HG03575 (cell line): ENCODE data around the gene GSAP.

ENCODE experiments used
- ATAC-seq: cut with Tn5 transposase; IDR thresholded peaks from one replicate; pipeline ENCODE4 v1.9.1; 2021; ENCODE audit not compliant: unreplicated experiment, insufficient number of reproducible peaks, low FRiP score; ENCODE audit errors: extremely low read depth

The GSAP gene

DNA sequence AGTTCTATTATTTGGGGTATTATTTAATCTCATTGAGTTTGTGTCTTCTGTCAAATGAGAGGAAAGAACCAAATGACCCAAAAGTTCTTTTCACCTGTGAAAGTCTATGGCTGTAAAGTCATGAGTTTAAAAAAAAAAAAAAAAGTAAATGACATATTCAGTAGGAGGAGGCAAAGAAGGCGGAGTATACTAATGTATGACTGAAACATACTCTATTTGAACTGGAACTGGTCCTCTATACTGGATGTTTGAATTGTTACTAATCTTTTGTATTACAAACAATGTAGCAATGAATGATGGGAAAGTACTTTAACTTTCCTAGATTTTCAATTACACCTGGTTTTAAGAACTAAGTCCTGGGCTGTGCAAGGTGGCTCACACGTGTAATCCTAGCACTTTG, 24.9 kb upstream of the GSAP start:
- no peak for ATAC-seq

DNA sequence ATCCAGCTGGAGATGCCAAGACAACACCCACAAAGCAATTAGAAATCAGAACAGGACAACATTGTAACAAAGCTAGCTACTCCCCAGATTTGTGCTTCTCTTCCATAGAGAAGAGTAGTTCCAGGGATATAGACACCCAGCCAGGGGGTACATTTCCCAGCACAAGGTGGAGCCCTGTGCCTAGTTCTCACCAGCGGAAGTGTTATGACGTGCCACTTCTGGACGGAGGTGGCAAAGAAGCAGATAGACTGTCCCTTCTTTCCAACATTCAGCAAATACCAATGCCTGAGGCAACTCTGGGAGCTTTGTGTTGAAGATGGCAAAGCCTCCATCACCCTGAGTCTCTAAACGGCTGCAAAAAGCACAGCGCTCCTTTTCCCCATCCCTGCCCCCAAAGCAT, 23.4 kb upstream of the GSAP start:
- no peak for ATAC-seq

DNA sequence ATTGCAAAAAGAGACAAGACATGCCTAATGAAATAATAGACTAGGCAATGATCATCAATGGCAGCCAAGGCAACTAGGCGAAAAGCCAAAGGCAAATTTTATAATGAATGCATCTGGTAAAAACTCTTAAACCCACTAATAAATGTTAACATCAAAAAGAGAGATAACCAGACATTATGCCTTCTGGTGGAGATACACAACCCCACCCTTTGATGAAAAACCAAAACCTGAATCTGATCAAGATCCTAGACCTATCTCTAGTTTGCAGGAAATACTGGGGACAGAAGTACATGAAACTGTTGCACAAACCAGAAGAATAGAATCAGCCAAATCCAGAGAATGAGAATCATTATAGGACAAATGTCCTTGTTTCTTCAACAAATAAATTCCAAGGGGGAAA, 22.0 kb upstream of the GSAP start:
- no peak for ATAC-seq

DNA sequence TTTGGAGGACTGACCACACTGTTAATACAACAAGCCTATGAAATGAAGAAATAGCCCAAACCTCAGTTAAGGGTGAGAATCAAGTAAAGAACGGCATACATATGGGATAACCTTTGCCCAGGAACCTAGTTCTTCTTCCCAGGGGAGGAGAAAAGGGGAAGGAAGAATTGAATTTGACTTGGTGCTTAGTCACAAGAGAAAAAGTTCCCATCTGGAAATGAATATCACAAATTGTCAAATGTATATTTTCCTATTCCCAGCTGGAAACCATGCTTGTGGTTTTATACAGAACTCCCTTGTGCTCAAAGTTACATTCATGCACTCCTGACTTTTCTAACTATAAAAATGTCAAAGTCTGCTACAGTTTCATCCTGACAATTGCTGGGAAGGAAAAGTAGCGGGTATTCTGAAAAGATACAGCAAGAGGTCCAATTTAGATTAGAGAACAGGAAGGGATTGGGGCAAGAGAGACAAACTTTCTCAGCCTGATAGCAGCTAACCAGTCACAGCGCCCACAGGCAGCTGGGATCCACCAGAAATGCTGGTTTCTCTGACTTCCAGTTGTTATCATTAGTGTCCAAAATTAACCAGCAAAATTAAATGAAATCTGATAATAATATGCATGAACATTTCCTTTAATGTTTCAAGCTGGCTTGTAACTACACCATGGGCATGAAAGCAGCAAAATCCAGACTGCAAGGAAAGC, 18.6 kb upstream of the GSAP start:
- ATAC-seq, result no peak

DNA sequence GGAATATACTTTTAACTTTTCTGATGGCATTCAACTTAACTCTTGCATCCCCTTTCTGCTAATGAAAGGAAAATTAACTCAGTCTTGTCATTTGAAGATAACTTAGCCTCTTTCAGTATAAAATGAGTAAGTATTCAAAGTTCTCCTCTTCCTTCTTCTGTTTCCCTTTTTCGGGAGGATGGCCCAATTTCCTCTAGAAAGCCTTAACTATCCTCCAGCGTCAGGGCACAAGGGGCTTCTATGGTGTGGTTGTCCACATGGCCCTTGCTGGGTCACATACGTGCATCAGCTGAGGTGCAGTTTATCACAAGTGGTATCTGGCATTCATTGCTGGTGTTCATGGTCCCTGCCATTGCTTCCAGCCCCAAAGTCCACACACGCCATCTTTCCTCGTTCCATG, 17.8 kb upstream of the GSAP start:
- ATAC-seq, result no peak

DNA sequence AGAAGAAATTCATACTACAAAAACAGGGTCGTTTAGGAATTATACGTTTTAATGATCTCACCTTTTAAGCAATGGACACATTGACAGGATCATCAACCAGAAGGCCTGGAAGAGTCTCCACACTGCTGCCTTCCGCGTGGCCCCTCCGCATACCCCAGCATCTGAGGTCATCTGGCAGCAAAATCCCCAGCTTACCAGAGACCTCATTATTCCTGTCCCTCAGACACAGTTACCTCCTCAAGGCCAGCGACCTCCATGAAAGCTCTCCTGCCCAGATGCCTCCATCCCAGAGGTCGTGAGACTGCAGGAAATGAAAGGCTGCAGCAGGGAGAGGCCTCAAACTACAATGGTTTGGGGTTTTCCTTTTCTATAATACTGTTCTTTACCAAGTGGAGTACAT, 14.8 kb upstream of the GSAP start:
- no peak for ATAC-seq

DNA sequence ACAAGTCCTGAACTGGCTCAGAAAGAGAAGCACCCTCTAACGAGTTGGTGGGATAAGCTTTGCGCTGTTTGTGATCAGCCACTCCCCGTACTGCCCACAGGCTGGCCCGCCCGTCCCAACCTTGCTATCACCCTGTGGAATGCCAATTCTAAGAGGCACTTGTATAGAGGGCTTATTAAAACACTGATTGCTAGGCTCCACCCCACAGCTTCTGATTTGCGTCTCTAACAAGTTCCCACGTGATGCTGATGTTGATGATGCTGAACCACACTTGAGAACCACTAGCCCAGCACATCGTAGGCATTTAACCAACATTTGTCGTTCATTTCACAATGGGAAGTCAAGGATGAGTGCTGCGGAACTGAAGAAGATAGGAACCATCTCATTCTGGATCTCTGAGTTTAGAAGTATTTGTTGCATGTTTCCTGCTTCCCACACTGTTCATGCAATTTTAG, 12.7 kb upstream of the GSAP start:
- no peak for ATAC-seq

DNA sequence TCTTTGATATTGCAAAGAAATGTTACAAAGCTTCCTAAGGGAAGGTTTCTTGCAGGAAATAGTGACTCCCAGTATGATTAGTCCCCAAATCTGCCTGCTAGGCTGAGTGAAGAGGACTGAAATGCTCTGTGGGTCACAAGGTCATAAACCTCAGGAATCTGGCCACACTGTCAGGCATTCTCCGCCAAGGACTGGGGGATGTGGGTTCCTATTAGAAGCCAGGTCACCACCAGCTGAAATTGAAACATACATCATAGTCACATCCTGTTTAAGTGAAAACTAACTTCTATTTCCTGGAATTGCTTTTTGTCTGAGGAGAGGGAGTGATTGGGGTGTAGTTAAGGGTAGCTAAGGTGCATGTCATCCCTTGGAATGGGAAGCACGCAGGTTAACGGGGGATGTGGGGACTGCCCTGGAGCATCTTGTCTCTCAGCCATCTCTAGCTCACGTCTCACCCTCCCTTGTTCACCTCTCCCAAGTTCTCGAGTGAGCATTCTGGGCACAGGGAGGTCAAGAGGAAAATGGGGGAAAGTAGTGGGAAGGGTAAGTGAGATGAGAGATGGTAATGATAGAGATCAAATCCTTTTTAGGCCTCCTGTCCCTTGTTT, 12.0 kb upstream of the GSAP start:
- no peak for ATAC-seq

DNA sequence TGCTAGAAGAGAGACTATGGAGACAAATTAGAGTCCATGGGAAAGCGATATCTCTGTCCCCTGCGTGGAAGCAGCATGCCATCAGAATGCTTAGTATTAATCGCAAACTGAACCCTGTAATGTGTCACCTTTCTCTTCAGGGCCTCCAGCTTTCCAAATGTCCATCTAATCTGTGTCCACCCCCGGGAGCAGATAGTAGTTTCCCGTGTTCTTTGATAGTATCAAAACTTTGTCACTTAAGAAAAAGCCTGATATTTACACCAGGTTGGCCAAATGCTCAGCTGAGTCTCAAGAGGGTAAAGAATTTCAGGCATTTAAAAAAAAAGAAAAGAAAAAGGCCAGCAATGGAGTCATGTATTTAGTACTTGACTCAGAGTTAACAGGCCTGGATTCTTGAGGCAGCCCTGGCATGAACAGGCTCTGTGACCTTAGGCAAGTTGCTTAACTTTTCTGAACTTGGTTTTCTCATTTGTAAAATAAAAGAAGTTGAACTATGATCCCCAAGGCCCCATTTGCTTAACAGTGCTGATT, 10.4 kb upstream of the GSAP start:
- no peak for ATAC-seq

DNA sequence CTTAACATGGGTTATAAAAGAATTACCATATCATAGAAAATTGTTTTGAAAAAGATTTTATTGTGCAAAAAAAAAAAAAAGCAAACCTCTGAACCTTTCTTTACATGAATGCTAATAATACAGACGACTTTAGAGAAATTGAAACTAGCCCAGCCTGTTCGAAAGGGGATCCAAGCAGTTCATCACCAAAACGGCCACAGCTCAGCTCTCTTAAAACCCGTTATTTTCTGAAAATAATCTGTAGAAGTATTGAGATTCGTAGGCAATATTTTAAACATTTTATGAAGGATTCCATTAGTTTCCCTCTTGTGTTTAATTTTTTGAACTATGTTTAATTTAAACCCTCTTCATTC, 9.9 kb upstream of the GSAP start:
- ATAC-seq, result no peak

DNA sequence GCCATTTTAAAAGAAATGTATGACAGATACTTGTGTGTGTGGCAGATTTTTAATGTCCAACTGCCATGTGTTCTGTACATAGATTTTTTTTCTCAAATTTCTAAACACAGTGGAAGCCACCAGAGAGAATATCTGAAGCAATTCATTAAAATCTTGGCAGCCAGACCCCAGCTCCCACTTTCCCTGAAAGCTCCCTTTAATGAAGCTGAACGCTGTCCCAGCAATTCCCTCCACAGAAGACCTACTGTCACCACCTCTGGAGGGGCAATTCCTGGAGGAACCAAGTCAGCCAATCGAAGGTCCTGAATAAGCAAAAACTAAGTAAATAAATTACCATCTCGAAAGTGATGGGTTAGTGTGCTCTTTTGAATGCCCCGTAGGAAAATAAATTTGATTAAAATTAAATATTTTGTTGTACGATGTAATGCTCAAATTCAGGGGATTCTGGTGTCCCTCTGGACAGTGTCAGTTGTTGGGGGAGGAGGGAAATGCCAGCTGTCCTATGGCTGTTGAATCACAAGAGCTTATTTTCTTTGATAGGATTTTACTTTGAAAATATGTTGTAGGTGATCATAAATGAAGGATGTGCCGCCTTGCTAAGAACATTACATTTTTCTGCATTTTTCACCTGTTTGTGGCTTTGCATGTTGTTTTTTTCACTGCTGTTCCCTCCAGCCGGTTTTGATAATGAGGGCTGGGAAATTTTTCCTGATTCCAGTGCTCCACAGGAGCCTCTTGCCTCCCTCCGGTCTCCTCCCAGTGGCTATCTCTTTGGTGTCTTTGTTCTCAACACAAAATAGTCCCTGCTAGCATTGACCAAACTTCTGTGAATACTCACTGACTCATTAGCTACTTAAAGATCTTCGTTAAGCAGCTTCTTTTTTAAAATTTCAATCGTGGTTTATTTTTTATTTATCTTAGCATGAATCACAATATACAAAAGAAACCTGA, 9.2 kb upstream of the GSAP start:
- ATAC-seq, result no peak

DNA sequence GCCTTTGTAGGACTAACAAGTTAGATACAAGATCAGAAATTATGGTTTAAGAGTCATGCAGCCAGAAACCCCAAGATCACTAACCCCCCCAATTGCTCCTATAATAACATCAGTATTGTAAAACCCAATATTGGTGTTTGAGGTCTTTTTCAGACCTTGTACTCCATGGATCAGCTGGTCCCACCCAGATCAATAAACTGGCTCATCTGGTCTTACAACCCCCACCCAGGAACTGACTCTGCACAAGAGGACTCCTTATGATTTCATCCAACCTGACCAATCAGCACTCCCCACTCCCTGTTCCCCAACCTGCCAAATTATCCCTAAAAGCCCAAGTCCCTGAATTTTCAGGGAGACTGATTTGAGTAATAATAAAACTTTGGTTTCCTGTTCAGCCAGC, 6.4 kb upstream of the GSAP start:
- no peak for ATAC-seq

DNA sequence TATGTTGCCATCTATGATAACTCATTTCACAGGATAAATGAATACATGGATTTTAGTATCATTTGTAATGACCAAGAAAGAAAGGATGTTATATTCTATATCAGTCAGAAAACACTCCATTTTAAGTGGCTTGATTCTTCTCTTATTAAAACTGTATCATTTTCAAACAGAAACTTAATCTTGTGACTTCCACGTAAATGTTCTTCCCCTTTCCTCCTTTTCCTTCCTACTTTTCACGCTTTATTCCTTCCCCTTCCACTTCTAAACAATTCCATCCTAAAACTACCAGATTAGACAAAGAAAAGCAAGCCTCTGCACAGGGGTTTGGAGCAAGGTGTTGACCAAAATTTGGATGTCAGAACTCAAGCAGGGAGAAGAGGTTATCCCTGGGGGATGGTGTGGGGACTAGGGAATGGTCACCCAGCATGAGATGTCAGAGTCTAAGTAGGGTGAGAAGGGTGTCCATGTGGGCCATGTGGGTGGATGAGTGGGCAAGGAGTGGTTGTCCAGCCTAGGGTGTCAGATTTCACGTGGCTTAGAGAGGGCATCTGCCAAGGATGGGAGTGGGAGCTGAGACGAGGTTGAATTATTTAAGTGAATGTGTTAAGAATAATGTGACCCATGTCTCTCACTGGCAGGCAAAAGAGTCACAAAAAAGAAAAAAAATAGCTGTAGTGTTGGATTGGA, 5.0 kb upstream of the GSAP start:
- ATAC-seq, result no peak

DNA sequence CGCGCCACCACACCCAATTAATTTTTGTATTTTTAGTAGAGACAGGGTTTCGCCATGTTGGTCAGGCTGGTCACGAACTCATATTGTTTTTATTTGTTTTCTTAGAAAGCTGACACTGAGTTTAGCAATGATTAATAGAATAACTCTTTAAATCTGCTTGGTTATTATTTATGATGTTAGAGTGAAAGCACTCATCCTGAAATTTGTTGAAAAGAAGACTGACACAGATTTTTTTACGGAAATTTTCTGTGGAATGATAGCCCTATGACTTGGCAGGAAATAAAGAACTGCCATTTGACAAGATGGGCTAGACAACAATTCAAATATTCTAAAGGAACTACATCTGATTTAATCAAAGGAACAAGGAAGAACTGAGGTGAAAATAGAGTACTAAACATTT, 4.3 kb upstream of the GSAP start:
- no peak for ATAC-seq

DNA sequence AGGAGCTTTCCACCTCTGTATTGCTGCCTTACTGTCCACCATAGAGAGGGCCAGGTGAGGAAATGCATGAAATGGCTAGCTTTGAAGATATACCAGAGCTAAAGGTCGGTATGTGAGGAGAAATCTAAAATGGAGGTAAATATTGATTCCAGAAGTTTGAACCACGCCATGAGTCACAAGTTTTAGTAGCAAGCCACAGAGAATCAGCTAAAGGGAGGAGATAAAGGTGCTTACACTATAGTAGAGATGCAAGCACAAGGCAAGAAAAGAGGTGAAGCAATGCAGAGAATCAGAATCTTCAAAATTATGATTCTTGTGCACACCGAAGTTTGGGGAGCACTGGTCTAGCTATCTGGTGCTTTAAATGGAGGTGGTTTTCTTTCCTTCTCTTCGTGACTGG, 3.0 kb upstream of the GSAP start:
- no peak for ATAC-seq

DNA sequence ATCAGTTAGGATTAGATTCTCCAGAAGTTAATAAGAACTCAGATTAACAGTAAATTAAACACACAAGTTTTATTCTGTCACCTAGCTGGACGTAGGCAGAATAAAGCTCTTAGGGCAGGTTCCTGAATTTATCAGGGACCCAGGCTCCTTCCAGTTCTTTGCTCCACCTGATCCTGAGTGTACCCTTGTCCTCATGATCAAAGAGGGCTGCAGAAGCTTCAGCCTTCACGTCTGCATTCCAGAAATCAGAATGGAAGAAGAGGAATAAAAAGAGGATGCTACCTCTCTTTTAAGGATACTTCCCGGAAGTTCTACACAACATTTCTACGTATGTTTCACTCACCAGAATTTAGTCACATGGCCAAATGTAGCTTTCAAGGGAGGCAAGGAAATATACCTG, 1.7 kb upstream of the GSAP start:
- ATAC-seq, result no peak

DNA sequence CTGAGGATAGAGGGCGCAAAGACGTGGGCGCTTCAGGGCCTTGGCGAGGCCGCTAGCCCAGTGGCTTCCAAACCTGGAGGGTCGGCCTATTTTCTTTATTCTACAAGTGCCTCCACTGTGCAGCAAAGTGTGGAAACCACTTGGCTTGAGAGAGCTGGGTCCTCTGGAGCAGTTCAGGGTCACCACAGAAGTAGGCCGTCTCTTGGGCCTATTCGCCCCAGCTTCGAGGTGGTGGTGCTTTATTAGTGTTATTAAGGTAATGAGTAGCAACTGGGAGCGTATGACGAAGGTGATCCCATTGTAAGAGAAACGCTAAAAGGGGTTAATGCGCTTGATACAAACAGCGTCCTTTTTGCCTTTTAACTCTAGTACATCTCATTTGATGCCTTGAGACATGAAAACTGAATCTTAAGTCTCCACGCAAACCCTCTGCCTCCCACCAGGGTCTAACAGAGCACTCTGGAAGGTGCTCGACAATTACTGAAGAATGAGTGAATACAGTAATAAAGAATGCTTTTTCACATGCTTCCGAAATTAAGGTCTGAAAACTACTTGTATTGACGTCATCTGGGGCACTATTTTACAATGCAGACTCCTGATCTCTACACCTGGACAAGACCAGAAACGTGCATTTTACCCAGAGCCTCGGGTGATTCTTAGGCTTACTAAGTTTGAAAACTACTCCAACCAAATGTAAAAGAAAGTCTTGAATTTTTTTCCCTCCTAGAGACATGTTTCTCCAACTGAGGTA, 647 bp upstream of the GSAP start:
- ATAC-seq, result no peak

DNA sequence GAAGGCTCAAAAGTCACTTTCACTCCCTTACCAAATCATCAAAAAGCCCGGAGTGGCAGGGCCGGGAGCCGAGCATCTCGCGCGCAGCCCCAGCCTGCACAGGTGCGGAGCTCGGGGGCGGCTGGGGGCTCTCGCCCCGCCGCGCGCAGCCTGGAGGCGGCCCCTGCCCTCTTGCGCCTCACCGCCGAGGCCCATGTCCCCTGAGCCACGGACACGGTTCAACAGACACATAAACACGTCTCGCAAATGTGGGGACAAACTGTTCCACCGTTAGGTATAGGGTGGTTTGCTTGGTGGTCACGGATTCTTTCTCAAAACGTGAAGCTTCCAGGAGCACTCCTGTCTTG, 700 bp downstream of the GSAP start:
- no peak for ATAC-seq
